Suprapubic skin (tissue), 4 donors: ENCODE measurements around the gene GYS2. TPM values are rescaled to one million over a fixed set of nuclear protein-coding genes. Genes with fewer than 3 reads are reported as not detected.

Experiments
- DNase-seq, 2 donors: peaks; one replicate each; pipeline ENCODE4 v3.0.0-alpha.2; 2019; ENCODE audit warnings: low spot score in 2 of 2
- H3K27ac ChIP-seq: fragments of 200-600 bp; sonication (generic); one replicate; pipeline ENCODE4 v1.5.1; 2019
- H3K27me3 ChIP-seq: fragments of 200-600 bp; sonication (generic); one replicate; pipeline ENCODE4 v1.5.1; 2019
- H3K36me3 ChIP-seq: fragments of 200-600 bp; sonication (generic); one replicate; pipeline ENCODE4 v1.5.1; 2019
- H3K4me1 ChIP-seq: fragments of 200-600 bp; sonication (generic); one replicate; pipeline ENCODE4 v1.5.1; 2019
- H3K4me3 ChIP-seq: fragments of 200-600 bp; sonication (generic); one replicate; pipeline ENCODE4 v1.5.1; 2019; ENCODE audit warnings: mild to moderate bottlenecking
- H3K9me3 ChIP-seq: fragments of 200-600 bp; sonication (generic); one replicate; pipeline ENCODE4 v1.5.1; 2019
- CTCF ChIP-seq, 2 donors: fragments of 200-600 bp in 1 of 2; fragments of 450-650 bp in 1 of 2; sonication (generic) in 1 of 2; IDR thresholded peaks; one replicate each; pipeline ENCODE4 v1.5.1; 2016 to 2019; ENCODE audit warnings: antibody characterized with exemption in 2 of 2, mild to moderate bottlenecking in 1 of 2, moderate library complexity in 1 of 2
- EP300 ChIP-seq: sonication (generic); formaldehyde crosslinking; IDR thresholded peaks from one replicate; pipeline ENCODE4 v1.6.1; 2017; ENCODE audit warnings: antibody characterized with exemption
- POLR2A ChIP-seq, 2 donors: fragments of 450-650 bp; IDR thresholded peaks; one replicate each; pipeline ENCODE4 v1.6.1; 2017; ENCODE audit warnings: antibody characterized with exemption in 2 of 2, mild to moderate bottlenecking in 2 of 2, moderate library complexity in 2 of 2
- POLR2AphosphoS5 ChIP-seq, 3 donors: sonication (generic); formaldehyde crosslinking; IDR thresholded peaks; one replicate each; pipeline ENCODE4 v1.6.1; 2017; ENCODE audit warnings: antibody characterized with exemption in 3 of 3
- WGBS: methylation state at CpG from one replicate; pipeline ENCODE4 v1.1.5; 2018; 5-methylcytosine and 5-hydroxymethylcytosine counted together
- total RNA-seq, 4 donors: library from RNA; depleted of rRNA; stranded (reverse); fragments of >200 nt; gene quantifications; one replicate each; pipeline ENCODE4 v1.1.0, GENCODE V29; 2016

The GYS2 gene
- total RNA-seq, 4 donors from 2014 or later: 0.32 TPM; not detected in 3

- Histone ChIP-seq H3K27ac (no peak overlapping the region), H3K27me3 (no peaks in the 10 kb centered on the region), H3K9me3 (no peaks in the 10 kb centered on the region), H3K4me1 (peaks cover 9% of the 10 kb centered on the region), H3K36me3 (no peaks in the 10 kb centered on the region), H3K4me3 (no peak overlapping the region)
- TF ChIP-seq CTCF (IDR thresholded peaks at IDR 0.05): no peak
- no peak for TF ChIP-seq POLR2A (IDR thresholded peaks at IDR 0.05)
- no peak for TF ChIP-seq POLR2AphosphoS5 (IDR thresholded peaks at IDR 0.05)
- no peak for TF ChIP-seq EP300
- WGBS: 27% methylated on average over 1 of the region's 1 CpG
- DNase-seq: no peak
Measured at GRCh38 chr12:21615431-21615830, 10.8 kb upstream of the GYS2 start.

- H3K36me3 ChIP-seq: no peaks in the 10 kb centered on the region
- 65% methylated on average over 2 of the region's 2 CpGs for WGBS
- H3K27me3 ChIP-seq: no peaks in the 10 kb centered on the region
- TF ChIP-seq CTCF (IDR thresholded peaks at IDR 0.05) (no peak), POLR2A (IDR thresholded peaks at IDR 0.05) (no peak), POLR2AphosphoS5 (IDR thresholded peaks at IDR 0.05) (no peak), EP300 (no peak)
- no peaks in the 10 kb centered on the region for H3K9me3 ChIP-seq
- no peak for DNase-seq
- no peak overlapping the region for H3K4me3 ChIP-seq
- peaks cover 9% of the 10 kb centered on the region for H3K4me1 ChIP-seq
- H3K27ac ChIP-seq: no peak overlapping the region
Measured at GRCh38 chr12:21614506-21614905, 9.9 kb upstream of the GYS2 start.

GRCh38 chr12:21613931-21614330 lies 9.3 kb upstream of the GYS2 start:
- no peaks in the 10 kb centered on the region for H3K36me3 ChIP-seq
- 26% methylated on average over 2 of the region's 2 CpGs for WGBS
- DNase-seq: no peak
- no peak overlapping the region for H3K27ac ChIP-seq
- peaks cover 9% of the 10 kb centered on the region for H3K4me1 ChIP-seq
- no peak overlapping the region for H3K4me3 ChIP-seq
- TF ChIP-seq EP300 (no peak), CTCF (IDR thresholded peaks at IDR 0.05) (no peak), POLR2AphosphoS5 (IDR thresholded peaks at IDR 0.05) (no peak), POLR2A (IDR thresholded peaks at IDR 0.05) (no peak)
- H3K27me3 ChIP-seq: no peaks in the 10 kb centered on the region
- no peaks in the 10 kb centered on the region for H3K9me3 ChIP-seq

- no peak for DNase-seq
- Histone ChIP-seq H3K27me3 (no peaks in the 10 kb centered on the region), H3K9me3 (no peaks in the 10 kb centered on the region), H3K27ac (no peak overlapping the region), H3K4me1 (no peaks in the 10 kb centered on the region), H3K4me3 (no peak overlapping the region), H3K36me3 (no peaks in the 10 kb centered on the region)
- TF ChIP-seq POLR2A (IDR thresholded peaks at IDR 0.05) (no peak), CTCF (IDR thresholded peaks at IDR 0.05) (no peak)
Measured at GRCh38 chr12:21608196-21608595, 3.5 kb upstream of the GYS2 start.

GRCh38 chr12:21607701-21608100 lies 3.1 kb upstream of the GYS2 start:
- WGBS: 77% methylated on average over 2 of the region's 2 CpGs

More at GRCh38 chr12:21607701-21608100, 3.1 kb upstream of the GYS2 start:
- no peak overlapping the region for H3K4me3 ChIP-seq
- DNase-seq: no peak
- TF ChIP-seq EP300: no peak
- no peak for TF ChIP-seq POLR2A (IDR thresholded peaks at IDR 0.05)
- TF ChIP-seq CTCF (IDR thresholded peaks at IDR 0.05): no peak
- no peak for TF ChIP-seq POLR2AphosphoS5 (IDR thresholded peaks at IDR 0.05)
- no peaks in the 10 kb centered on the region for H3K36me3 ChIP-seq
- no peak overlapping the region for H3K27ac ChIP-seq
- H3K9me3 ChIP-seq: no peaks in the 10 kb centered on the region
- no peaks in the 10 kb centered on the region for H3K4me1 ChIP-seq
- H3K27me3 ChIP-seq: no peaks in the 10 kb centered on the region
